Fibroblast of lung (primary cell): Measurements from ENCODE around the gene ARTN. TPM values are rescaled to one million over a fixed set of nuclear protein-coding genes. Genes with fewer than 3 reads are reported as not detected.

Source experiments
- DNase-seq, 2 donors: peaks; one replicate each; pipeline versions ENCODE4 v3.0.0 to v3.0.0-alpha.2; 2010; ENCODE audit warnings: low read depth in 2 of 2
- H2AFZ ChIP-seq: 2 replicates; pipeline ENCODE4 v1.5.1; 2012; ENCODE audit warnings: low read length, control low read depth, inconsistent platforms
- H3K27ac ChIP-seq: 2 replicates; pipeline ENCODE4 v1.5.1; 2011; ENCODE audit warnings: low read length, control low read depth; ENCODE audit not compliant: insufficient read depth
- H3K27me3 ChIP-seq: 2 replicates; pipeline ENCODE4 v1.5.1; 2011; ENCODE audit warnings: mild to moderate bottlenecking, low read length; ENCODE audit not compliant: control insufficient read depth, insufficient read depth
- H3K36me3 ChIP-seq: 2 replicates; pipeline ENCODE4 v1.5.1; 2011; ENCODE audit warnings: low read length; ENCODE audit not compliant: control insufficient read depth, insufficient read depth
- H3K4me1 ChIP-seq: 2 replicates; pipeline ENCODE4 v1.5.1; 2011; ENCODE audit warnings: low read length; ENCODE audit not compliant: control insufficient read depth, insufficient read depth; ENCODE audit errors: extremely low read depth
- H3K4me2 ChIP-seq: 2 replicates; pipeline ENCODE4 v1.5.1; 2011; ENCODE audit warnings: low read length, control low read depth; ENCODE audit not compliant: insufficient read depth; ENCODE audit errors: extremely low read depth
- H3K4me3 ChIP-seq, 4 experiments: fragments of 200-600 bp in 1 of 4; sonication (generic) in 1 of 4; replicated peaks in 1 of 4; 2 replicates each; pipeline ENCODE4 v1.5.1; 2011 to 2016; ENCODE audit warnings: low read length in 4 of 4, low read depth in 3 of 4, mild to moderate bottlenecking in 3 of 4, control low read depth in 2 of 4, inconsistent platforms in 1 of 4, mixed read lengths in 1 of 4; ENCODE audit not compliant: insufficient read depth in 1 of 4; ENCODE audit errors: control extremely low read depth in 1 of 4
- H3K79me2 ChIP-seq: 2 replicates; pipeline ENCODE4 v1.5.1; 2012; ENCODE audit warnings: mild to moderate bottlenecking, low read length, inconsistent platforms; ENCODE audit not compliant: control insufficient read depth, insufficient read depth
- H3K9ac ChIP-seq: 2 replicates; pipeline ENCODE4 v1.5.1; 2011; ENCODE audit warnings: mild to moderate bottlenecking, low read length, control low read depth; ENCODE audit not compliant: insufficient read depth
- H3K9me3 ChIP-seq: 2 replicates; pipeline ENCODE4 v1.5.1; 2012; ENCODE audit warnings: low read depth, low read length; ENCODE audit not compliant: control insufficient read depth, insufficient read depth
- H4K20me1 ChIP-seq: 2 replicates; pipeline ENCODE4 v1.5.1; 2011; ENCODE audit warnings: low read length; ENCODE audit not compliant: control insufficient read depth, insufficient read depth; ENCODE audit errors: extremely low read depth
- EZH2 ChIP-seq: IDR thresholded peaks from 2 replicates; pipeline ENCODE4 v1.5.1; 2012; ENCODE audit warnings: low read length, control low read depth, mild to moderate bottlenecking; ENCODE audit errors: missing control alignments
- polyA plus RNA-seq, 2 donors: library from polyadenylated mRNA; depleted of rRNA in 1 of 2; stranded (reverse) in 1 of 2; unstranded in 1 of 2; fragments of >200 nt; gene quantifications; 2 replicates each; pipeline ENCODE4 v1.2.1, GENCODE V29; 2011 to 2012; ENCODE audit warnings: missing spikeins in 1 of 2
- total RNA-seq: library from RNA; depleted of rRNA; stranded (reverse); fragments of >200 nt; gene quantifications from 2 replicates; pipeline ENCODE4 v1.2.1, GENCODE V29; 2014
- TF ChIP-seq, protein P1 (sequence below), 2 donors: IDR thresholded peaks in 1 of 2; conservative IDR thresholded peaks in 1 of 2; 1 replicate in 1 of 2; 2 replicates in 1 of 2; pipeline ENCODE4 v1.5.1; 2011 to 2012; ENCODE audit warnings: low read length in 2 of 2, control low read depth in 1 of 2, inconsistent platforms in 1 of 2, low read depth in 1 of 2, mild to moderate bottlenecking in 1 of 2

ARTN gene
- total and polyA plus RNA-seq, 2 donors (not counting 1 experiment from before 2014, with no cell fraction given), result 0.06 to 0.50 TPM

GRCh38 chr1:43985984-43986595 is 52.5 kb downstream of the ARTN start:
- Histone ChIP-seq H3K27me3 (no peaks in the 10 kb centered on the region), H3K79me2 (peaks cover 20% of the 10 kb centered on the region), H3K4me2 (no peak overlapping the region), H3K27ac (no peak overlapping the region), H3K4me1 (peaks cover 2% of the 10 kb centered on the region), H3K4me3 (no peak overlapping the region), H4K20me1 (no peaks in the 10 kb centered on the region), H3K9ac (no peak overlapping the region), H2AFZ (no peak overlapping the region), H3K36me3 (peaks cover 14% of the 10 kb centered on the region), H3K9me3 (no peaks in the 10 kb centered on the region)
- TF ChIP-seq EZH2, result no peak
- TF ChIP-seq, protein P1, sequence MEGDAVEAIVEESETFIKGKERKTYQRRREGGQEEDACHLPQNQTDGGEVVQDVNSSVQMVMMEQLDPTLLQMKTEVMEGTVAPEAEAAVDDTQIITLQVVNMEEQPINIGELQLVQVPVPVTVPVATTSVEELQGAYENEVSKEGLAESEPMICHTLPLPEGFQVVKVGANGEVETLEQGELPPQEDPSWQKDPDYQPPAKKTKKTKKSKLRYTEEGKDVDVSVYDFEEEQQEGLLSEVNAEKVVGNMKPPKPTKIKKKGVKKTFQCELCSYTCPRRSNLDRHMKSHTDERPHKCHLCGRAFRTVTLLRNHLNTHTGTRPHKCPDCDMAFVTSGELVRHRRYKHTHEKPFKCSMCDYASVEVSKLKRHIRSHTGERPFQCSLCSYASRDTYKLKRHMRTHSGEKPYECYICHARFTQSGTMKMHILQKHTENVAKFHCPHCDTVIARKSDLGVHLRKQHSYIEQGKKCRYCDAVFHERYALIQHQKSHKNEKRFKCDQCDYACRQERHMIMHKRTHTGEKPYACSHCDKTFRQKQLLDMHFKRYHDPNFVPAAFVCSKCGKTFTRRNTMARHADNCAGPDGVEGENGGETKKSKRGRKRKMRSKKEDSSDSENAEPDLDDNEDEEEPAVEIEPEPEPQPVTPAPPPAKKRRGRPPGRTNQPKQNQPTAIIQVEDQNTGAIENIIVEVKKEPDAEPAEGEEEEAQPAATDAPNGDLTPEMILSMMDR (conservative IDR thresholded peaks at IDR 0.05 in 1 of 2, IDR thresholded peaks at IDR 0.05 in 1 of 2; ENCODE audit: low read depth in 1 of 2, low read length in 2 of 2), result no peak
- DNase-seq, result peak in 1 of 2 donors; percentile 10

DNA sequence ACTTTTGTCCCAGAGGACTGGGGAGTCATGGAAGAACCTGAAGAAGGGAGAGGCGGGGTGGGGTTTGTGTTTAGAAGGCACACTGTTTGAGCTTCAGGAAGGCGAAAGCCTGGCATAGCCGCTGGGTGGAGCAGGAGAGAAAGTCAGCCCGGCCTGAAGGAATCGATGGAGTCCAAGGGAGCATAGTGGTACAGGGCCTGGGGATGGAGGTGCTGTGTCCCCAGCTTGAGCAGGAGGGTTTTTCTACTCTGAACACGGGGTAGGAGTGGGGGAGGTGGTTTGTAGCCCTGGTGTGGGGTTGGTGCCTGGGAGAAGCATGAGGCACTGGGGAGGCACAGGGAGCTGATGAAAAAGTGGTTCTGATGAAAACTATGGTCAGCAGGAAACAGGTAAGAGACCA is 53.1 kb downstream of the ARTN start:
- Histone ChIP-seq H3K79me2 (peaks cover 14% of the 10 kb centered on the region), H3K4me2 (no peak overlapping the region), H3K4me3 (no peak overlapping the region), H4K20me1 (no peaks in the 10 kb centered on the region), H2AFZ (no peak overlapping the region), H3K36me3 (peaks cover 12% of the 10 kb centered on the region), H3K9me3 (no peaks in the 10 kb centered on the region), H3K27ac (no peak overlapping the region), H3K27me3 (no peaks in the 10 kb centered on the region), H3K9ac (no peak overlapping the region), H3K4me1 (peaks cover 3% of the 10 kb centered on the region)
- DNase-seq, result no peak
- TF ChIP-seq, protein P1 (conservative IDR thresholded peaks at IDR 0.05 in 1 of 2, IDR thresholded peaks at IDR 0.05 in 1 of 2; ENCODE audit: low read depth in 1 of 2, low read length in 2 of 2), result peak in 1 of 2 donors; percentile 9
- no peak for TF ChIP-seq EZH2

Other genes starting within 250 kb of the ARTN start
- gene ST3GAL3, start 226.3 kb upstream of the ARTN start, total RNA-seq, result 11.8 and 16.3 TPM in 2 replicates
- gene ST3GAL3, start 226.3 kb upstream of the ARTN start, polyA plus RNA-seq, result 13.1 and 13.7 TPM in 2 replicates
- 13.1 and 18.5 TPM in 2 replicates for gene IPO13, start 13.1 kb downstream of the ARTN start, total RNA-seq
- 12.8 and 19.1 TPM in 2 replicates for gene IPO13, start 13.1 kb downstream of the ARTN start, polyA plus RNA-seq
- gene DPH2, start 36.2 kb downstream of the ARTN start, total RNA-seq, result 9.1 and 12.8 TPM in 2 replicates
- gene DPH2, start 36.2 kb downstream of the ARTN start, polyA plus RNA-seq, result 11.2 and 17.5 TPM in 2 replicates
- gene ATP6V0B, start 41.2 kb downstream of the ARTN start, total RNA-seq, result 102 and 121 TPM in 2 replicates
- 83.5 and 89.0 TPM in 2 replicates for gene ATP6V0B, start 41.2 kb downstream of the ARTN start, polyA plus RNA-seq
- 46.0 and 55.0 TPM in 2 replicates for gene B4GALT2, start 45.4 kb downstream of the ARTN start, total RNA-seq
- 40.6 and 40.7 TPM in 2 replicates for gene B4GALT2, start 45.4 kb downstream of the ARTN start, polyA plus RNA-seq
- gene CCDC24, start 57.8 kb downstream of the ARTN start, total RNA-seq, result 1.0 and 3.5 TPM in 2 replicates
- 0.63 and 0.94 TPM in 2 replicates for gene CCDC24, start 57.8 kb downstream of the ARTN start, polyA plus RNA-seq
- 13.6 and 19.5 TPM in 2 replicates for gene SLC6A9, start 97.7 kb downstream of the ARTN start, total RNA-seq
- 3.3 and 3.4 TPM in 2 replicates for gene SLC6A9, start 97.7 kb downstream of the ARTN start, polyA plus RNA-seq
- gene KLF17, start 185.0 kb downstream of the ARTN start, total RNA-seq, result under 0.01 and 0.50 TPM in 2 replicates
- gene KLF17, start 185.0 kb downstream of the ARTN start, polyA plus RNA-seq, result 0.05 and 0.20 TPM in 2 replicates
- gene KLF18, start 207.8 kb downstream of the ARTN start, total RNA-seq, result not detected in 2 replicates
- not detected in 2 replicates for gene KLF18, start 207.8 kb downstream of the ARTN start, polyA plus RNA-seq